WTC11 (cell line): ENCODE data around the gene GRK4. TPM values are rescaled to one million over a fixed set of nuclear protein-coding genes. Genes with fewer than 3 reads are reported as not detected.

Experiments
- ATF6 ChIP-seq: sonication (generic); formaldehyde crosslinking; IDR thresholded peaks from 2 replicates; pipeline ENCODE4 v1.8.1; 2023; ENCODE audit warnings: mild to moderate bottlenecking, missing genetic modification reagents
- CDX4 ChIP-seq: fragments of 250-450 bp; sonication (Bioruptor Pico); IDR thresholded peaks from 2 replicates; pipeline ENCODE4 v1.9.0; 2021; ENCODE audit warnings: moderate library complexity, mild to moderate bottlenecking, inconsistent platforms, borderline replicate concordance
- CREM ChIP-seq: sonication (generic); formaldehyde crosslinking; IDR thresholded peaks from 2 replicates; pipeline ENCODE4 v1.8.1; 2022; ENCODE audit warnings: mild to moderate bottlenecking, missing genetic modification reagents, moderate library complexity
- E2F4 ChIP-seq: sonication (generic); formaldehyde crosslinking; IDR thresholded peaks from 2 replicates; pipeline ENCODE4 v1.8.1; 2022; ENCODE audit warnings: low read depth, mild to moderate bottlenecking, moderate library complexity, missing genetic modification reagents, borderline replicate concordance
- E2F5 ChIP-seq: sonication (generic); formaldehyde crosslinking; IDR thresholded peaks from 2 replicates; pipeline ENCODE4 v1.8.1; 2022; ENCODE audit warnings: mild to moderate bottlenecking, moderate library complexity, missing genetic modification reagents
- ERG ChIP-seq: fragments of 250-450 bp; sonication (Bioruptor Pico); IDR thresholded peaks from 2 replicates; pipeline ENCODE4 v1.8.0; 2021; ENCODE audit warnings: mild to moderate bottlenecking
- FOXP1 ChIP-seq: sonication (generic); formaldehyde crosslinking; IDR thresholded peaks from 2 replicates; pipeline ENCODE4 v1.8.0; 2022; ENCODE audit warnings: missing genetic modification reagents, mild to moderate bottlenecking, moderate library complexity, borderline replicate concordance
- FOXP4 ChIP-seq: sonication (generic); formaldehyde crosslinking; IDR thresholded peaks from 2 replicates; pipeline ENCODE4 v1.8.0; 2022; ENCODE audit warnings: mild to moderate bottlenecking, missing genetic modification reagents
- GABPB1 ChIP-seq: sonication (generic); formaldehyde crosslinking; IDR thresholded peaks from 2 replicates; pipeline ENCODE4 v1.8.1; 2023; ENCODE audit warnings: mild to moderate bottlenecking, missing genetic modification reagents
- GTF2I ChIP-seq: fragments of 250-450 bp; sonication (Bioruptor Pico); conservative IDR thresholded peaks from 2 replicates; pipeline ENCODE4 v1.4.0; 2021; ENCODE audit warnings: mild to moderate bottlenecking
- HMGXB4 ChIP-seq: sonication (generic); formaldehyde crosslinking; IDR thresholded peaks from 2 replicates; pipeline ENCODE4 v1.8.1; 2023; ENCODE audit warnings: mild to moderate bottlenecking, moderate library complexity, missing genetic modification reagents
- KAT7 ChIP-seq: sonication (generic); formaldehyde crosslinking; IDR thresholded peaks from 2 replicates; pipeline ENCODE4 v1.8.1; 2023; ENCODE audit warnings: missing genetic modification reagents, mild to moderate bottlenecking, borderline replicate concordance
- MAX ChIP-seq: sonication (generic); formaldehyde crosslinking; IDR thresholded peaks from 2 replicates; pipeline ENCODE4 v1.8.0; 2022; ENCODE audit warnings: mild to moderate bottlenecking, missing genetic modification reagents
- NFATC4 ChIP-seq: fragments of 250-450 bp; sonication (Bioruptor Pico); IDR thresholded peaks from 2 replicates; pipeline ENCODE4 v1.9.0; 2021; ENCODE audit warnings: mild to moderate bottlenecking
- NFYB ChIP-seq: sonication (generic); formaldehyde crosslinking; conservative IDR thresholded peaks from 2 replicates; pipeline ENCODE4 v1.8.0; 2022; ENCODE audit warnings: low read depth, missing genetic modification reagents
- NR3C1 ChIP-seq: sonication (generic); formaldehyde crosslinking; conservative IDR thresholded peaks from 2 replicates; pipeline ENCODE4 v1.8.1; 2023; ENCODE audit warnings: low read depth, mild to moderate bottlenecking, missing genetic modification reagents
- PRRX2 ChIP-seq: fragments of 250-450 bp; sonication (Bioruptor Pico); IDR thresholded peaks from 2 replicates; pipeline ENCODE4 v1.8.0; 2021; ENCODE audit warnings: mild to moderate bottlenecking
- RORB ChIP-seq: fragments of 250-450 bp; sonication (Bioruptor Pico); IDR thresholded peaks from 2 replicates; pipeline ENCODE4 v1.9.0; 2021; ENCODE audit warnings: mild to moderate bottlenecking
- SOX15 ChIP-seq: fragments of 250-450 bp; sonication (Bioruptor Pico); IDR thresholded peaks from 2 replicates; pipeline ENCODE4 v1.9.0; 2021; ENCODE audit warnings: mild to moderate bottlenecking
- SP1 ChIP-seq: sonication (generic); formaldehyde crosslinking; conservative IDR thresholded peaks from 2 replicates; pipeline ENCODE4 v1.8.1; 2022; ENCODE audit warnings: missing genetic modification reagents
- STAT6 ChIP-seq: sonication (generic); formaldehyde crosslinking; conservative IDR thresholded peaks from 2 replicates; pipeline ENCODE4 v1.8.1; 2023; ENCODE audit warnings: mild to moderate bottlenecking, low read depth, missing genetic modification reagents, moderate library complexity
- TCF7 ChIP-seq: sonication (generic); formaldehyde crosslinking; IDR thresholded peaks from 2 replicates; pipeline ENCODE4 v1.8.0; 2022; ENCODE audit warnings: mild to moderate bottlenecking, low read depth, missing genetic modification reagents, moderate library complexity
- TEAD1 ChIP-seq: sonication (generic); formaldehyde crosslinking; IDR thresholded peaks from 2 replicates; pipeline ENCODE4 v1.8.0; 2022; ENCODE audit warnings: mild to moderate bottlenecking, missing genetic modification reagents
- ZMAT4 ChIP-seq: fragments of 250-450 bp; sonication (Bioruptor Pico); IDR thresholded peaks from 2 replicates; pipeline ENCODE4 v1.9.0; 2021; ENCODE audit warnings: mild to moderate bottlenecking
- ZNF121 ChIP-seq: sonication (generic); formaldehyde crosslinking; IDR thresholded peaks from 2 replicates; pipeline ENCODE4 v1.8.0; 2023; ENCODE audit warnings: missing genetic modification reagents
- ZNF263 ChIP-seq: sonication (generic); formaldehyde crosslinking; IDR thresholded peaks from 2 replicates; pipeline ENCODE4 v1.8.1; 2022; ENCODE audit warnings: low read depth, mild to moderate bottlenecking, moderate library complexity, missing genetic modification reagents
- total RNA-seq: library from RNA; stranded (reverse); gene quantifications from 3 replicates; pipeline ENCODE4 v1.2.3, GENCODE V29; 2021

GRK4 gene
- total RNA-seq, 1 experiment from 2014 or later = 1.4 TPM

GRCh38 chr4:3074078-3074845 is 110.9 kb downstream of the GRK4 start, which contains the start of the genes HTT and HTT-AS (continued):
- no peak for TF ChIP-seq FOXP4 (CRISPR knock-in tag)
- no peak for TF ChIP-seq ZNF121
- no peak for TF ChIP-seq CDX4
- no peak; the same call in 1 of the 2 replicates for TF ChIP-seq TEAD1
- TF ChIP-seq NFYB (CRISPR knock-in tag) = peak; percentile 80
- no peak for TF ChIP-seq GTF2I (CRISPR knock-in tag)
- no peak for TF ChIP-seq ZNF263 (CRISPR knock-in tag)
- no peak for TF ChIP-seq E2F4 (CRISPR knock-in tag)
- no peak for TF ChIP-seq CREM (CRISPR knock-in tag)
- TF ChIP-seq FOXP1 (CRISPR knock-in tag) = no peak
- TF ChIP-seq SP1 (CRISPR knock-in tag) = peak; percentile 93
- no peak for TF ChIP-seq RORB
- no peak for TF ChIP-seq TCF7
- TF ChIP-seq E2F5 (CRISPR knock-in tag) = no peak
- no peak for TF ChIP-seq STAT6 (CRISPR knock-in tag)
- TF ChIP-seq KAT7 (CRISPR knock-in tag) = no peak
- 0 out of 2 replicates have a peak, but pooled peaks have one; percentile 18 for TF ChIP-seq GABPB1 (CRISPR knock-in tag)
- TF ChIP-seq NR3C1 (CRISPR knock-in tag) = no peak
- TF ChIP-seq ATF6 (CRISPR knock-in tag) = no peak
- no peak for TF ChIP-seq MAX (CRISPR knock-in tag)
- peak; percentile 77; the same call in 1 of the 2 replicates for TF ChIP-seq HMGXB4 (CRISPR knock-in tag)
- TF ChIP-seq SOX15 (CRISPR knock-in tag) = no peak
- TF ChIP-seq NFATC4 (CRISPR knock-in tag) = no peak
- no peak for TF ChIP-seq ERG (CRISPR knock-in tag)
- no peak for TF ChIP-seq PRRX2 (CRISPR knock-in tag)
- TF ChIP-seq ZMAT4 = no peak
